ENCODE results near the gene HLA-DQB1. TPM values are rescaled to one million over a fixed set of nuclear protein-coding genes. Genes with fewer than 3 reads are reported as not detected.

Gene HLA-DQB1
- total and polyA plus RNA-seq, 2 of the 13 experiments (the other 11 are each of a cell fraction or from before 2014, with no cell fraction given), result not detected

GRCh38 chr6:32700391-32701040, 34.1 kb upstream of the HLA-DQB1 start:
- Histone ChIP-seq H2AFZ (ENCODE audit: low read length) (no peak overlapping the region), H3K36me3 (replicated peaks in 1 of 2; ENCODE audit: control insufficient read depth in 1 of 2, insufficient read depth in 2 of 2, low read length in 2 of 2) (no peaks in the 10 kb centered on the region), H3K4me3 (replicated peaks in 1 of 3; ENCODE audit: insufficient read depth in 1 of 3, low read depth in 2 of 3, low read length in 3 of 3) (no peak overlapping the region), H3K4me1 (ENCODE audit: insufficient read depth, low read length) (no peaks in the 10 kb centered on the region), H3K9ac (ENCODE audit: insufficient read depth, low read depth, low read length) (no peak overlapping the region), H3K9me3 (ENCODE audit: low read length) (no peaks in the 10 kb centered on the region), H4K20me1 (ENCODE audit: insufficient read depth, low read length) (no peaks in the 10 kb centered on the region; the same call in none of the 2 replicates), H3K27ac (ENCODE audit: extremely low read length, insufficient read depth, low read length) (no peak overlapping the region), H3K4me2 (ENCODE audit: low read depth, low read length) (no peak overlapping the region), H3K79me2 (ENCODE audit: insufficient read depth, low read length) (no peaks in the 10 kb centered on the region), H3K27me3 (ENCODE audit: control insufficient read depth in 1 of 2, insufficient read depth in 2 of 2, low read length in 2 of 2) (no peaks in the 10 kb centered on the region; a peak in 1 of 5 replicates)
- peak; percentile 56 for DNase-seq (ENCODE audit: low spot score)
- WGBS (ENCODE audit: low lambda C conversion rate), result 10% methylated on average over 6 of the region's 6 CpGs
- intact Hi-C loops (cut with micrococcal nuclease; ENCODE audit: unreplicated experiment) (loop anchor here (1.0 to 5.0 kb wide), 2 partner anchors 87 to 285 kb away; no protein-coding TSS in a partner anchor), in situ Hi-C loops (cut with HindIII; ENCODE audit: extremely low pct_ligation_motif_present, low pct_unique_long_range_greater_than_20kb) (no loop called here)
- no TSS peak for BruUV-seq (replicated peaks)
- peak; percentile 89 for FAIRE-seq
- POLR2A ChIA-PET, result no interaction called here
- CTCF ChIA-PET (ENCODE audit: low intra/inter-chr PET ratio, low total read pairs), result interaction anchor here (1.4 to 3.2 kb wide), 4 partner anchors 78 to 286 kb away, joined by 3 to 36 read pairs (median 10); no protein-coding TSS in a partner anchor
- peak; percentile 88 for ATAC-seq
- TF ChIP-seq NKX3-1 (CRISPR knock-in tag; IDR thresholded peaks at IDR 0.05), result no peak
- TF ChIP-seq ZNF589 (CRISPR knock-in tag; conservative IDR thresholded peaks at IDR 0.05), result no peak
- TF ChIP-seq ZNF768 (CRISPR knock-in tag; IDR thresholded peaks at IDR 0.05), result no peak
- peak; percentile 24; the same call in 1 of the 2 replicates for TF ChIP-seq CEBPB (IDR thresholded peaks at IDR 0.05; ENCODE audit: borderline replicate concordance, low read depth, low read length)
- TF ChIP-seq KLF16 (CRISPR knock-in tag; IDR thresholded peaks at IDR 0.05), result no peak
- no peak for TF ChIP-seq ZNF24 (IDR thresholded peaks at IDR 0.05)
- no peak for TF ChIP-seq ZKSCAN8 (CRISPR knock-in tag; IDR thresholded peaks at IDR 0.05; ENCODE audit: borderline replicate concordance)
- peak; percentile 29 for TF ChIP-seq TEAD3 (CRISPR knock-in tag; optimal IDR thresholded peaks at IDR 0.05; ENCODE audit: borderline replicate concordance)
- TF ChIP-seq MNT (IDR thresholded peaks at IDR 0.05), result no peak
- peak; percentile 83 for TF ChIP-seq STAG1 (CRISPR knock-in tag; IDR thresholded peaks at IDR 0.05)
- TF ChIP-seq ZNF782 (CRISPR knock-in tag; IDR thresholded peaks at IDR 0.05; ENCODE audit: borderline replicate concordance), result no peak
- no peak for TF ChIP-seq NFE2L1 (CRISPR knock-in tag; IDR thresholded peaks at IDR 0.05; ENCODE audit: borderline replicate concordance)
- no peak for TF ChIP-seq TIGD3 (CRISPR knock-in tag; IDR thresholded peaks at IDR 0.05; ENCODE audit: borderline replicate concordance)
- TF ChIP-seq GTF2F1 (IDR thresholded peaks at IDR 0.05; ENCODE audit: low read length), result no peak
- no peak for TF ChIP-seq GATAD1 (CRISPR knock-in tag; IDR thresholded peaks at IDR 0.05)
- no peak for TF ChIP-seq ARID4A (CRISPR knock-in tag; IDR thresholded peaks at IDR 0.05; ENCODE audit: borderline replicate concordance)
- TF ChIP-seq FOXK1 (CRISPR knock-in tag; IDR thresholded peaks at IDR 0.05; ENCODE audit: borderline replicate concordance, low read depth), result no peak
- no peak for TF ChIP-seq RARG (CRISPR knock-in tag; IDR thresholded peaks at IDR 0.05; ENCODE audit: low read depth)

Data from HepG2 (cell line).